Coronary artery (tissue), 2 donors: ENCODE measurements around the gene LRP5.

Experiments
- DNase-seq: peaks from one replicate; pipeline ENCODE4 v3.0.0-alpha.2; 2017; ENCODE audit warnings: low spot score
- H3K27ac ChIP-seq, 2 donors: fragments of 200-600 bp; sonication (generic); one replicate each; pipeline ENCODE4 v1.5.1; 2016 to 2019
- H3K4me3 ChIP-seq: fragments of 200-600 bp; sonication (generic); 2 replicates; pipeline ENCODE4 v1.5.1; 2016; ENCODE audit warnings: mild to moderate bottlenecking, moderate library complexity
- CTCF ChIP-seq: fragments of 200-600 bp; sonication (generic); IDR thresholded peaks from one replicate; pipeline ENCODE4 v1.5.1; 2019; ENCODE audit warnings: antibody characterized with exemption

The LRP5 gene

GRCh38 chr11:68349461-68350249, 37.3 kb downstream of the LRP5 start:
- Histone ChIP-seq H3K27ac (peak overlapping the region; percentile 7 to 96), H3K4me3 (no peak overlapping the region)
- no peak for TF ChIP-seq CTCF
- DNase-seq: no peak

- no peak for TF ChIP-seq CTCF
- no peak for DNase-seq
- H3K27ac ChIP-seq: peak overlapping the region; percentile 92 to 96
- H3K4me3 ChIP-seq: no peak overlapping the region
Observed at GRCh38 chr11:68350759-68351449, 38.5 kb downstream of the LRP5 start.

- peak overlapping the region; percentile 92 to 96 for H3K27ac ChIP-seq
- no peak for DNase-seq
- no peak overlapping the region for H3K4me3 ChIP-seq
- no peak for TF ChIP-seq CTCF
Observed at GRCh38 chr11:68351450-68352275, 39.3 kb downstream of the LRP5 start.

GRCh38 chr11:68352591-68352990, 40.2 kb downstream of the LRP5 start:
- TF ChIP-seq CTCF: no peak
- no peak for DNase-seq
- H3K27ac ChIP-seq: peak overlapping the region; percentile 92 to 96
- no peak overlapping the region for H3K4me3 ChIP-seq

- TF ChIP-seq CTCF: no peak
- Histone ChIP-seq H3K27ac (peak overlapping the region; percentile 92 to 96), H3K4me3 (peak overlapping the region; percentile 26)
- DNase-seq: no peak
Observed at GRCh38 chr11:68353118-68353517, 40.7 kb downstream of the LRP5 start.

GRCh38 chr11:68353669-68354068, 41.3 kb downstream of the LRP5 start:
- no peak for TF ChIP-seq CTCF
- H3K27ac ChIP-seq: peak overlapping the region; percentile 92 to 96

More at GRCh38 chr11:68353669-68354068, 41.3 kb downstream of the LRP5 start:
- H3K4me3 ChIP-seq: peak overlapping the region; percentile 26
- DNase-seq: no peak
